HG03039 (cell line): Measurements from ENCODE around the gene CNNM2.

ENCODE experiments used
- ATAC-seq: cut with Tn5 transposase; IDR thresholded peaks from one replicate; pipeline ENCODE4 v1.9.1; 2021; ENCODE audit warnings: mild to moderate bottlenecking, moderate library complexity; ENCODE audit not compliant: unreplicated experiment

The CNNM2 gene

GRCh38 chr10:103067956-103068355, 149.9 kb downstream of the CNNM2 start:
- no peak for ATAC-seq

GRCh38 chr10:103069453-103070331, 151.6 kb downstream of the CNNM2 start:
- ATAC-seq: no peak

GRCh38 chr10:103072276-103072675, 154.2 kb downstream of the CNNM2 start:
- no peak for ATAC-seq

GRCh38 chr10:103072891-103073290, 154.8 kb downstream of the CNNM2 start:
- no peak for ATAC-seq

- ATAC-seq: no peak
Measured at GRCh38 chr10:103077020-103077419, 158.9 kb downstream of the CNNM2 start.

- ATAC-seq: no peak
Measured at GRCh38 chr10:103077491-103078308, 159.6 kb downstream of the CNNM2 start.

- no peak for ATAC-seq
Measured at GRCh38 chr10:103078309-103078615, 160.2 kb downstream of the CNNM2 start.

GRCh38 chr10:103078676-103079075, 160.6 kb downstream of the CNNM2 start:
- ATAC-seq: no peak

GRCh38 chr10:103079100-103079499, 161.0 kb downstream of the CNNM2 start:
- ATAC-seq: no peak

- no peak for ATAC-seq
Measured at GRCh38 chr10:103079946-103080345, 161.9 kb downstream of the CNNM2 start.

GRCh38 chr10:103080891-103081581, 162.9 kb downstream of the CNNM2 start:
- ATAC-seq: no peak

GRCh38 chr10:103082683-103083082, 164.6 kb downstream of the CNNM2 start:
- ATAC-seq: no peak

GRCh38 chr10:103083266-103083976, 165.3 kb downstream of the CNNM2 start:
- no peak for ATAC-seq

- no peak for ATAC-seq
Measured at GRCh38 chr10:103083977-103084320, 165.9 kb downstream of the CNNM2 start.

- no peak for ATAC-seq
Measured at GRCh38 chr10:103086261-103086660, 168.2 kb downstream of the CNNM2 start.

GRCh38 chr10:103086799-103087198, 168.7 kb downstream of the CNNM2 start:
- no peak for ATAC-seq

GRCh38 chr10:103089493-103089892, 171.4 kb downstream of the CNNM2 start:
- ATAC-seq: no peak

GRCh38 chr10:103090911-103091310, 172.8 kb downstream of the CNNM2 start:
- no peak for ATAC-seq

- no peak for ATAC-seq
Measured at GRCh38 chr10:103095005-103095404, 176.9 kb downstream of the CNNM2 start.

- ATAC-seq: no peak
Measured at GRCh38 chr10:103096130-103096529, 178.0 kb downstream of the CNNM2 start.

- ATAC-seq: no peak
Measured at GRCh38 chr10:103098240-103098639, 180.1 kb downstream of the CNNM2 start.
